Colonic mucosa (tissue), 4 donors: ENCODE data around the gene ATP1A3. TPM values are rescaled to one million over a fixed set of nuclear protein-coding genes. Genes with fewer than 3 reads are reported as not detected.

Source experiments
- DNase-seq: peaks from one replicate; pipeline ENCODE4 v3.0.0-alpha.2; 2020
- H3K27ac ChIP-seq: fragments of 200-600 bp; one replicate; pipeline ENCODE4 v1.8.0; 2021
- H3K27me3 ChIP-seq: fragments of 200-600 bp; one replicate; pipeline ENCODE4 v1.8.0; 2021
- H3K36me3 ChIP-seq: fragments of 200-600 bp; one replicate; pipeline ENCODE4 v1.8.0; 2021
- H3K4me1 ChIP-seq: fragments of 200-600 bp; one replicate; pipeline ENCODE4 v1.8.0; 2021; ENCODE audit warnings: mild to moderate bottlenecking
- H3K4me3 ChIP-seq: fragments of 200-600 bp; one replicate; pipeline ENCODE4 v1.8.0; 2021
- H3K9ac ChIP-seq, 2 donors: one replicate each; pipeline ENCODE4 v1.7.0; 2013; ENCODE audit warnings: control low read depth in 2 of 2, low read depth in 2 of 2, low read length in 2 of 2
- H3K9me3 ChIP-seq: fragments of 200-600 bp; one replicate; pipeline ENCODE4 v1.8.0; 2021
- CTCF ChIP-seq: fragments of 200-600 bp; IDR thresholded peaks from one replicate; pipeline ENCODE4 v1.8.0; 2022; ENCODE audit warnings: antibody characterized with exemption, mild to moderate bottlenecking
- intact Hi-C: fragments of 100-400 bp; cut with DNase I; formaldehyde crosslinking; loops from one replicate; pipeline ENCODE4 v1.14.1; 2022
- total RNA-seq, 2 donors: library from RNA; stranded (reverse); fragmentation: NEBNext Ultra II Directional in 1 of 2; extraction: Animal tissue kit (Norgen Biotek cat#: 25700) in 1 of 2; gene quantifications; one replicate each; pipeline ENCODE4 v1.2.1, GENCODE V29; 2021
- donor health status: healthy.
- donor health status: DM: no; HTN: no; CAD: no.
- donor health status: DM: no; HTN: no; CAD: no.

The ATP1A3 gene
- total RNA-seq, 2 donors from 2014 or later = 0.35 to 1.9 TPM

GRCh38 chr19:41928754-41929535 is 65.1 kb downstream of the ATP1A3 start:
- intact Hi-C loops = no loop called here
- Histone ChIP-seq H3K4me3 (peak overlapping the region; percentile 42), H3K27ac (no peak overlapping the region), H3K9me3 (no peaks in the 10 kb centered on the region), H3K9ac (peak overlapping the region; percentile 44 to 63), H3K4me1 (peaks cover 5% of the 10 kb centered on the region), H3K27me3 (peaks cover 18% of the 10 kb centered on the region), H3K36me3 (no peaks in the 10 kb centered on the region)
- no peak for TF ChIP-seq CTCF
- DNase-seq = peak; percentile 47

- Histone ChIP-seq H3K9me3 (no peaks in the 10 kb centered on the region), H3K27me3 (peaks cover 18% of the 10 kb centered on the region), H3K4me3 (peak within 1 kb of the TSS; percentile 42), H3K9ac (peak within 1 kb of the TSS; percentile 61 to 63), H3K27ac (no peak within 1 kb of the TSS), H3K4me1 (peaks cover 5% of the 10 kb centered on the region), H3K36me3 (no peaks in the 10 kb centered on the region)
- DNase-seq = peak; percentile 50
- intact Hi-C loops = no loop called here
- no peak for TF ChIP-seq CTCF
Measured at GRCh38 chr19:41928221-41928683, 65.8 kb downstream of the ATP1A3 start, which contains the start of gene ERFL. TSS of gene ERFL (minus strand) at chr19:41928449. CDS start at chr19:41912919, 15,530 bp downstream.

- TF ChIP-seq CTCF = no peak
- Histone ChIP-seq H3K9me3 (no peaks in the 10 kb centered on the region), H3K4me1 (peaks cover 5% of the 10 kb centered on the region), H3K9ac (peak overlapping the region in 1 of 2 donors; percentile 34), H3K27ac (no peak overlapping the region), H3K27me3 (peaks cover 21% of the 10 kb centered on the region), H3K36me3 (no peaks in the 10 kb centered on the region), H3K4me3 (peak overlapping the region; percentile 42)
- intact Hi-C loops = no loop called here
- DNase-seq = no peak
Measured at GRCh38 chr19:41927497-41928192, 66.4 kb downstream of the ATP1A3 start.

GRCh38 chr19:41926763-41927496 is 67.1 kb downstream of the ATP1A3 start:
- H3K4me3 ChIP-seq = no peak overlapping the region
- no peak for TF ChIP-seq CTCF

GRCh38 chr19:41926028-41926762 is 67.8 kb downstream of the ATP1A3 start:
- Histone ChIP-seq H3K9me3 (no peaks in the 10 kb centered on the region), H3K36me3 (no peaks in the 10 kb centered on the region), H3K4me3 (no peak overlapping the region), H3K27me3 (peaks cover 27% of the 10 kb centered on the region), H3K27ac (no peak overlapping the region), H3K9ac (no peak overlapping the region), H3K4me1 (peaks cover 5% of the 10 kb centered on the region)
- no peak for TF ChIP-seq CTCF
- intact Hi-C loops = no loop called here
- DNase-seq = no peak

More at GRCh38 chr19:41926763-41927496, 67.1 kb downstream of the ATP1A3 start:
- Histone ChIP-seq H3K9ac (no peak overlapping the region), H3K9me3 (no peaks in the 10 kb centered on the region), H3K36me3 (no peaks in the 10 kb centered on the region), H3K27ac (no peak overlapping the region), H3K4me1 (peaks cover 5% of the 10 kb centered on the region), H3K27me3 (peaks cover 27% of the 10 kb centered on the region)
- intact Hi-C loops = no loop called here
- no peak for DNase-seq
